ENCODE data around the gene COG5.

COG5 gene

GRCh38 chr7:107181172-107181571, 382.5 kb downstream of the COG5 start:
- DNase-seq (ENCODE audit: low spot score) = no peak

DNA sequence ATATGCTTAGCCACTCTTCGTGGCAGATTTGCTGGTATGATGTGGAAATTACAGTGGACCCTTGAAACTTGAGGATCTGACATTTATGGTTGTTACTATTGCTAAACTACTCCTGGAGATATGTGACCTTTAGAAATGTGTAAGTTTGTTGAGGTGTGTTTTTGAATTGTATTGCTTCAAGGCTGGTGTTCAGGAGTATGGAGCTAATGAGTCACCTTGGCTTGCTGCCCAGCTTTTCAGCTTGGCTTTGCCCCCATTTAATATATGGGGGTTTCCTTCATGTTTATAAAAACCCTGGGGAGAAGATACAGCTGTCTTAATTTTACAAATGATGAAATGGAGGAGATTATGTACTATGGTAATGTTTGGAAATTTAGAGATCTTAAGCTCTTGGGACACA, 383.3 kb downstream of the COG5 start:
- DNase-seq (ENCODE audit: low spot score) = peak; percentile 33

DNA sequence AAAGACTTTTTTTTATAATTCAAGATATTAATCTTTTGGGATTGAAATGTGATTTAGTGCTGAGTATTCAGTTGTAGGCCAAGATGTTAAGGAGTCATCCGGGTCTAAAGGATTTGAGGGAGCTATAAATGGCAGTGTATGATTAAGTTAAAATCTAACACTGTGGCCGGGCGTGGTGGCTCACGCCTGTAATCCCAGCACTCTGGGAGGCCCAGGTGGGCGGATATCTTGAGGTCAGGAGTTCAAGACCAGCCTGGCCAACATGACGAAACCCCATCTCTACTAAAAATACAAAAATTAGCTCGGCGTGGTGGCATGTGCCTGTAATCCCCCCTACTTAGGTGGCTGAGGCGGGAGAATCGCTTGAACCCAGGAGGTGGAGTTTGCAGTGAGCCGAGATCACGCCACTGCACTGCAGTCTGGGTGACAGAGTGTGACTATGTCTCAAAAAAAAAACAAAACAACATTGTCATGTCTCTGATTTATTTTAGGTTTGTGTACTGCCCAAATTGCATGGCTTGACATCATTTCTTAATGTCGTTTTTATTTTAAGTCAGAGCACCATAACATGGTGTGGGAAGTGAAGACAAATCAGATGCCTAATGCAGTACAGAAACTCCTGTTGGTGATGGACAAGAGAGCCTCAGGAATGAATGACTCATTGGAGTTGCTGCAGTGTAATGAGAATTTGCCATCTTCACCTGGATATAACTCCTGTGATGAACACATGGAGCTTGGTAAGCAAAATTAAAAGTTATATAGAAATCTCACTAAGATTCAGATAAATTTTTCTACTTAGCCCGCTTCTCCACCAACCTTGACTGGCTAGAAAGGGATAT, 384.2 kb downstream of the COG5 start:
- no peak for DNase-seq (ENCODE audit: low spot score)

GRCh38 chr7:107173691-107174406, 389.9 kb downstream of the COG5 start:
- no peak for DNase-seq (ENCODE audit: low spot score)

- no peak for DNase-seq (ENCODE audit: low spot score)
Observed at GRCh38 chr7:107173191-107173590, 390.5 kb downstream of the COG5 start.

- no peak for DNase-seq (ENCODE audit: low spot score)
Observed at GRCh38 chr7:107172276-107173032, 391.3 kb downstream of the COG5 start.

GRCh38 chr7:107171496-107171895, 392.2 kb downstream of the COG5 start:
- DNase-seq (ENCODE audit: low spot score) = no peak

- no peak for DNase-seq (ENCODE audit: low spot score)
Observed at GRCh38 chr7:107170051-107170915, 393.4 kb downstream of the COG5 start.

DNA sequence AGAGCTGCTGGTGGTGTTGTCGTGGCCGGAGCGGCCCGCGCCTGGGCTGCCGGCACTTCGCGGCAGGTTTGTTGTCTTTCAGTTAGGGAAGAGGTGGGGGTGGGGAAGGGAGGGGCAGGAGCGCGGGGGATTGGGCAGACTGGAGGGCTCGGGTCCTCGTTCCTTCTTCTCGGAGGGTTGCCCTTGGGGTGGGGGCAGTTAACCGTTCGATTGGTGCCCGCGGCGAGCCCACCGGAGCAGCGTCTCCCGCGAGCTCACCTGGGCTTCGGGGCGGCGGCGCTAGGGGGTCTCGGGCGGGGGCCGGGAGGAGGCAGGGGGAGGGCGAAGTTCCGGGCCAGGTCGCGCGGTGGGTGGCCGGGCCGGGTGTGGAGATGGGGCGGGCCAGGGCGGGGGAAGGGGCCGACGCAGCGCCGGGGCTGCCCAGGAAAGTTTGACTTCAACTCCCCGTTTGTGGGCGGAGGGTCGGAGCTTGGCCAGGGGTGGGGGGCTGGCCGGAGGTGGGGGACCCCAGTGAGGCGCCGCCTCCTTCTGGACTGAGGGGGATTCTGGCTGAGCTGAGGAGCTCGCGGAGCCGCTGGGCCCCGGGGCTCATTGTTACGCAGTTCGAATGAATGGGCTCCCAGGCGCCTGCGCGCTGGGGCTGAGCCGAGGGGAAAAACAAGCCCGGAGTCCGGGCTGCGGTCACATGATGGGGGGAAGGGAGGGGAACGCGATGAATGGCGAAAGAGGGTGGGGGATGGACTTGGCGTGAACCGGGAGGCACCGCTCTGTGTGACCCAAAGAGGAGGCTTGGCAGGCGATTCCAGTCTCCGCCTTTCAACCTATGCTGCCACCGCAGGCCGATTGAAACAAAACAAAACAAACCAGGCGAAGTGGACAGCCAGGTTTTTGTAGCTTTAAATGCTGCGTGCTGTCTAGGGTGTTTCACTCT, 394.3 kb downstream of the COG5 start:
- DNase-seq (ENCODE audit: low spot score) = peak; percentile 91

DNA sequence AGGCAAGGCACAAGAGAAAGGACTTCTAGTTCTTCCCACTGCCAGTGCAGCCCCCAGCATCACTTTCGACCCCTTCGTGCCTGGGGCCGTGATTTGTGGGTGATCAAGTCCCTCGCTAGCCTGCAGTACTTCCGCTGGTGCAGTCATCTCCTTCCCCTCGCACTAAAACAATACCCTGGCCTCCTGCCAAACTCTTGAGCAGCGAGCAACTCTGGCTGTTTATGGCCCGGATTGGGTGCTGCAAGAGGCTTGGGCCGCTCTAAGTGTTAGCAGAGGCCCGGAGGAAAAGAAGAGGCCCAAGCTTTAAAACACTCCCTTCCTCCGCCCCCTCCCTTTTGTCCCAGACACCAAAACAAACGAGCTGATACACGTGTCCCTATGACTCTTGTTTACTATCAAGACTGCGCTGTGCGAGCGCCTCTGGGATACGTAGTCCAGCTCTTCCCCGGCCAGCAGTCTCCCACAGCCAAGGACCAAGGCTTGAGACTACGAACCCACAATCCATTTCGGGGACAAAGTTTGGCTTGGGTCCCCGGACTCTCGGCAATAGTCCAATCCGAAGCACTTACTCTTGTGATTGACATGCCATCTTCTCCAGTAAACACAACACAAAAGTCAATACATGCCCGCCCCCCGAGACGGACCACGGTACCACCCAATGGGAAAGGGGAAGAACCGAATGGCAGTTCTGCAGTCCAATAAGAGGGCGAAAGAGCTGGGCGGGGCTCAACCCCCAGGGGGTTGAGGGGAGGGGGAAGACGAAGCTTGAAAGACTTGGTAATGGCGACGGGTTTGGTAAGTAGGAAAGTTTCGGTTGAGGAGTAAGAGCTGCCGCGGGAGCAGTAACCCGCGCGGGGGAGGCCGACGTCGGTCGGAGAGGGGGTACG, 395.2 kb downstream of the COG5 start, which contains the start of gene HBP1:
HBP1 (plus strand) TSS at position 771 of the 887 bp plus-strand sequence. CDS start 10,891 bp downstream, outside the sequence.
- DNase-seq (ENCODE audit: low spot score) = peak; percentile 91

DNA sequence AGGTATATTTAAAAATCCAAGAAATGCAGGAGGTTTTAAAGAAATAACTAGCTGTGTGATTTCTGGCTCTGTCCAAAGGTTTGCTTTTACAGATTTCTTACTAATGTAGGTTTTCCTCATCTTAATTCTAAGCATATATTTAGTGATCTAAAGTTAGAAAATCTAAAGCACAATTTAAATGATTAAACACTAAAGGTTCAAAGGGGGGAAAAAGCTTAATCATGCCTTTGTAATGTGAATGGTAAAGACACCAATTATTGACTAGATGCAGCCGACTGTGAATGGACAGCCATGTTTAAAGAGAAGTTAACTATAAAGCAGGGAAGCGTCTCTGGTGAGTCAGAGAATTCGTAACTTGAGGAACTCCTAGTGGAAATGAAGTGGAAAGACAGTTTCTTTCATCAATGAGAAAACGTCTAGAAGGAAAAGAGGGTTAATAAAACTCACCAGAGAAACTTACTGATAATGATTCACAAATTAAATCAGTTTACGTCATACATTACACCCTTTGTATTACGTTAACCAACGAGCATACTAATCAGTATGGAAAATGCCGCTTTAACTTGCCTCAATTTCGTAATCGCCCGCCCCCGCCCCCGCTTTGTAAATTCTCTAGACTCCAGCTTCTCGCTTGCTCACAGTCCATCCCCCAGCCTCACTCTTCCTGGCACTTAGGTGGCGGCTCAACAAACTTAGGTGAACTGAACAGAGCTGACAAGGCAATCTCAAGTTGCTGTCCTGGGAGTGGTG, 396.1 kb downstream of the COG5 start:
- DNase-seq (ENCODE audit: low spot score) = peak; percentile 39

DNA sequence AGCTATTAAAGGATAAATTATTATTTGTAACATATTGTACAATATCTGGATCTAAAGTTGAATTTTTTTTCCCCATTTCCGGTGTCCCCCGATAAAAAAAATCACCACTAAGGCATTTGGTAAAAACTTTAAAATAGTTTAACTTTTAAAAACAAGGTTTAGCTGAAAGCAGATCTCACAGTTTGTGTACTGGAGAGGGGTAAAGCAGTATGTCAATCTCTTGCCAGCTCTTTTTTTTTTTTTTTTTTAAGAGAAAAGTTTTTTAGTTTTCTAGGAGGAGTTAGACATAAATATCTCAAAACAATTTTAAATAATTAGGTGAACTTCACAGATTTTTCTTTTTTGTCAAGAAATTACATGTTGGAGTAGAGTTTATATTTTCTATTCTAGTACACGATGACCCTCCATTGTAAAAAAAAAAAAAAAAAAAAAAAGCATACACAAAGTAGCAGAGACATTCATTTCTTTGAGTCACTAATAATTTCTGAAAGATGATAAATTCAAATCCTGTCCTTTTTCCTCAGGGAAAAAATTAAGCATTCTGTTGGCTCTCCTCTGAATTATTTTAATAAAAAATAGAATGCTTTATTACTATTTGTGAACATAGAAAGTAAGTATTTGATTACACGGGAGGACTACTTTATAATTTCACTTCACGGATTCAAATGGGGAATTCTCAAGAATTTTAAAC, 396.8 kb downstream of the COG5 start:
- DNase-seq (ENCODE audit: low spot score) = no peak

GRCh38 chr7:107165341-107165740, 398.4 kb downstream of the COG5 start:
- DNase-seq (ENCODE audit: low spot score) = no peak

DNA sequence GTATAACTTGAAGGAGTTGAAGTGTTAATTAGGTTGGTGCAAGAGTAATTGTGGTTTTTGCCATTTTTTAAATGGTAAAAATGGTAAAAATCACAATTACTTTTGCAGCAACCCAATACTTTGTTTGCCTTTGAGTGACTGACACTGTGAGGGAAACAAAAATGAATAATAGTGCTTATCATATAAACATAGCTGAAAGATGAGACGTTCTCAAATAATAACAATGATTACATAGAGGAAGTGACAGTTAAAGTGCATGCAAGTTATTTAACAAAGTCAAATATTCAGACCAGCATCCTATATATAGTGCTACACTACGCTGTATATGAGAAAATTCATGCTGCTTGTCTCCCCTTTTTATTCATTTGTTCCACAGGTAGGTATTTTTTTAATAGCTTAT, 399.6 kb downstream of the COG5 start:
- DNase-seq (ENCODE audit: low spot score) = no peak

DNA sequence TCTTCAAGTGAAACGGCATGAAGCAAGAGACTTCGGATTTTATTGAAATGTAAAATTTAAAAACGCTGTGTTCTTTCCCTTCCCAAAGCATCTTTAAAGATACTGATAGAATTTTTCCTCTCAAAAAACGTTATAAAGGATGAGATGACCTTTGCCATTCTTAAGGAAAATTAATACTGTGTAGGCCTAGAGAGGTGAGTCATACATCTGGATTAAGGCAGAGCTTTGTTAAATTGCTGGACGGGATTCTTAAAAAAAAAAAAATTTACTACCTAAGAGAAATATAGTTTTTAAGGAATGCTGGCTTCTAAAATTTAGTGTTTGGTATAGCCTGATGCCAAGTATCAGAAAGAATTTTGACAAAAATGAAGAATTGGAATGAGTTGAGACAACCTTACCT, 401.2 kb downstream of the COG5 start:
- no peak for DNase-seq (ENCODE audit: low spot score)

DNA sequence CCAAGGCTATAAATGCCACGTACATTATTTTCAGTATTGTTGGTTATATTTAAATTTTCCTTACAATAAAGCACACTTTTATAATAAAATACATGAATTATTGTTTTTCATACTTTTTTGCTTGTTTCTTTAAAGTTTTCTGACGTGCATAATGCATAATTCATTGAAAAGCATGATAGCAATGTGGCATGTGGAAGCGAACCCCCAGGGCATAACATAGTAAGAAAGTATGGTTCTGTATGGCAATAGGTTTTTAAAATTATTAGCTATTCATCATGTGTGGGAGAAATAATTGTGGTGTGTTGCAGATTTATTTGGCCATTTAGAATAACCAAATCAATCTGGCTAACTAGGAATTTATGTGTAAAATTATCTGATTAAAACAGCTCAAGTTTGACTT, 402.3 kb downstream of the COG5 start:
- DNase-seq (ENCODE audit: low spot score) = no peak

- DNase-seq (ENCODE audit: low spot score) = no peak
Observed at GRCh38 chr7:107160389-107160788, 403.3 kb downstream of the COG5 start.

GRCh38 chr7:107158028-107158427, 405.7 kb downstream of the COG5 start:
- DNase-seq (ENCODE audit: low spot score) = no peak

Data from D341Med (cell line).